ENCODE results near the gene BCL7A. TPM values are rescaled to one million over a fixed set of nuclear protein-coding genes. Genes with fewer than 3 reads are reported as not detected.
A peak's percentile ranks its signal among the peaks of the same experiment; 100 is the strongest.
"Not testable (repeated sequence)": the region's sequence is repeated elsewhere in the genome, so short reads cannot be mapped to it uniquely, and the experiment has no call there.

Gene BCL7A
- total and polyA plus RNA-seq, 2 of the 8 experiments (the other 6 are each of a cell fraction or from before 2014, with no cell fraction given): 11.9 to 12.7 TPM

GRCh38 chr12:122040579-122041386, 19.1 kb downstream of the BCL7A start (continued):
- TF ChIP-seq ZNF274 (IDR thresholded peaks at IDR 0.05; ENCODE audit: borderline replicate concordance, extremely low read depth, low read length) (no peak), TCF12 (IDR thresholded peaks at IDR 0.05; ENCODE audit: low read depth, low read length) (no peak), SP1 (IDR thresholded peaks at IDR 0.05; ENCODE audit: low read depth, low read length) (no peak), JUN (IDR thresholded peaks at IDR 0.05; ENCODE audit: low read depth, low read length) (no peak), CHD2 (IDR thresholded peaks at IDR 0.05; ENCODE audit: low read length) (no peak), MAX (IDR thresholded peaks at IDR 0.05) (no peak)

- H3K23me2 ChIP-seq (ENCODE audit: low read depth, low read length); H2AFZ ChIP-seq (ENCODE audit: low read length); H4K8ac ChIP-seq (ENCODE audit: extremely low read depth, insufficient read depth, low read length); H2AK5ac ChIP-seq (ENCODE audit: low read depth, low read length); H2BK120ac ChIP-seq (replicated peaks; ENCODE audit: low read depth, low read length); H3K27ac ChIP-seq (ENCODE audit: low read depth, low read length); H2BK20ac ChIP-seq (ENCODE audit: low read length); H3K27me3 ChIP-seq (replicated peaks in 1 of 4; ENCODE audit: control insufficient read depth in 3 of 4, extremely low read depth in 1 of 4, insufficient read depth in 3 of 4, low read length in 3 of 4); H3K79me1 ChIP-seq (ENCODE audit: low read depth, low read length); H3K79me2 ChIP-seq (ENCODE audit: control insufficient read depth in 1 of 2, insufficient read depth in 2 of 2, low read length in 2 of 2); H3K4me2 ChIP-seq (ENCODE audit: insufficient read depth in 1 of 2, low read depth in 2 of 2, low read length in 2 of 2); DNase-seq (ENCODE audit: low read depth in 1 of 2, low spot score in 2 of 2); H2BK15ac ChIP-seq (ENCODE audit: low read length); H3K56ac ChIP-seq (replicated peaks; ENCODE audit: insufficient read length, low read depth, low read length); H3K4ac ChIP-seq (replicated peaks; ENCODE audit: insufficient read length, low read depth, low read length); H3K4me1 ChIP-seq (replicated peaks in 1 of 4; ENCODE audit: control insufficient read depth in 3 of 4, insufficient read depth in 4 of 4, low read length in 3 of 4); POLR2A ChIA-PET (ENCODE audit: partially characterized antibody); H3K23ac ChIP-seq (ENCODE audit: insufficient read length); H4K5ac ChIP-seq (ENCODE audit: insufficient read length, low read depth, low read length); H3K4me3 ChIP-seq (ENCODE audit: extremely low read depth in 1 of 4, insufficient read depth in 2 of 4, low read depth in 3 of 4, low read length in 4 of 4); FAIRE-seq; H3K9ac ChIP-seq (replicated peaks in 1 of 4; ENCODE audit: extremely low read depth in 1 of 4, low read depth in 3 of 4, low read length in 3 of 4); H2BK12ac ChIP-seq (ENCODE audit: low read depth, low read length); H4K20me1 ChIP-seq (replicated peaks in 1 of 2; ENCODE audit: control insufficient read depth in 1 of 2, insufficient read depth in 2 of 2, low read length in 2 of 2); H3K18ac ChIP-seq (ENCODE audit: extremely low read depth, low read length); H3K14ac ChIP-seq (ENCODE audit: insufficient read length); H4K91ac ChIP-seq (replicated peaks; ENCODE audit: insufficient read length, low read length): not testable (repeated sequence)
- Histone ChIP-seq H2BK5ac (ENCODE audit: low read depth, low read length) (0 out of 2 replicates have a peak overlapping the region, but pooled peaks have one; percentile 16), H3K36me3 (ENCODE audit: control insufficient read depth in 2 of 4, insufficient read depth in 4 of 4, low read length in 3 of 4) (peaks cover 6 to 32% (median 20%) of the 10 kb centered on the region in 4 experiments), H3K9me3 (ENCODE audit: insufficient read depth in 2 of 2, low read depth in 1 of 2, low read length in 1 of 2) (peaks cover 8 to 16% of the 10 kb centered on the region in 2 experiments; a peak in 3 of 4 replicates)
- WGBS, 2 experiments (ENCODE audit: extremely low coverage in 1 of 2, insufficient coverage in 1 of 2, insufficient read length in 1 of 2, insufficient replicate concordance in 2 of 2, low coverage in 1 of 2, low lambda C conversion rate in 2 of 2, missing lambda C conversion rate in 1 of 2): 92% methylated on average over 3 of the region's 3 CpGs; no CpG with 5 or more reads in 1 of the 2 experiments
- CTCF ChIA-PET (ENCODE audit: partially characterized antibody): interaction anchor here (2.6 to 3.3 kb wide), 2 partner anchors 10 to 13 kb away, joined by 7 to 18 read pairs; no protein-coding TSS in a partner anchor
Observed at GRCh38 chr12:122041458-122041857, 19.8 kb downstream of the BCL7A start.
